GM18868 (cell line): Measurements from ENCODE around the gene TNIK.
"Not testable (repeated sequence)": the region's sequence is repeated elsewhere in the genome, so short reads cannot be mapped to it uniquely, and the experiment has no call there.

Experiments used
- ATAC-seq: cut with Tn5 transposase; IDR thresholded peaks from one replicate; pipeline ENCODE4 v1.9.1; 2021; ENCODE audit warnings: mild to moderate bottlenecking, moderate library complexity; ENCODE audit not compliant: unreplicated experiment

Gene TNIK

GRCh38 chr3:171469376-171469775 lies 9.2 kb upstream of the TNIK start:
- no peak for ATAC-seq

GRCh38 chr3:171468296-171468906 lies 8.2 kb upstream of the TNIK start:
- no peak for ATAC-seq

- no peak for ATAC-seq
These were observed 5.6 kb upstream of the TNIK start for GRCh38 chr3:171465763-171466162.

GRCh38 chr3:171464462-171464861 lies 4.3 kb upstream of the TNIK start:
- no peak for ATAC-seq

GRCh38 chr3:171462224-171462623 lies 2.0 kb upstream of the TNIK start:
- no peak for ATAC-seq

- no peak for ATAC-seq
These were observed 1.3 kb upstream of the TNIK start for GRCh38 chr3:171461525-171461917.

- ATAC-seq: peak; percentile 32
These were observed 720 bp upstream of the TNIK start for GRCh38 chr3:171460725-171461524.

- ATAC-seq: peak; percentile 14
These were observed 866 bp downstream of the TNIK start for GRCh38 chr3:171459137-171459941.

GRCh38 chr3:171458864-171459136 lies 1.4 kb downstream of the TNIK start:
- ATAC-seq: no peak

- no peak for ATAC-seq
These were observed 1.9 kb downstream of the TNIK start for GRCh38 chr3:171458071-171458863.

- ATAC-seq: no peak
These were observed 2.6 kb downstream of the TNIK start for GRCh38 chr3:171457607-171458061.

- no peak for ATAC-seq
These were observed 3.2 kb downstream of the TNIK start for GRCh38 chr3:171456765-171457606.

- no peak for ATAC-seq
These were observed 4.3 kb downstream of the TNIK start for GRCh38 chr3:171455603-171456550.

- ATAC-seq: no peak
These were observed 6.2 kb downstream of the TNIK start for GRCh38 chr3:171454041-171454440.

- ATAC-seq: no peak
These were observed 6.9 kb downstream of the TNIK start for GRCh38 chr3:171453180-171453886.

- no peak for ATAC-seq
These were observed 7.9 kb downstream of the TNIK start for GRCh38 chr3:171452328-171452727.

GRCh38 chr3:171451915-171452314 lies 8.3 kb downstream of the TNIK start:
- no peak for ATAC-seq

- ATAC-seq: not testable (repeated sequence)
These were observed 12.7 kb downstream of the TNIK start for GRCh38 chr3:171447579-171447891.
